Stimulated activated CD8-positive, alpha-beta memory T cell treated with anti-CD3 and anti-CD28 coated beads, Interleukin-7, amount 100 ng/mL, for 4 hours (primary cell): ENCODE results near the gene PAX6.

Source experiments
- DNase-seq, 2 donors: peaks; one replicate each; pipeline ENCODE4 v3.0.0-alpha.2; 2020; ENCODE audit warnings: low read depth in 2 of 2

Gene PAX6

GRCh38 chr11:31822175-31822926 lies 11.2 kb upstream of the PAX6 start:
- no peak for DNase-seq

GRCh38 chr11:31821766-31822165 lies 10.6 kb upstream of the PAX6 start:
- DNase-seq = no peak

GRCh38 chr11:31821235-31821764 lies 10.2 kb upstream of the PAX6 start:
- DNase-seq = no peak

GRCh38 chr11:31820438-31820818 lies 9.3 kb upstream of the PAX6 start:
- no peak for DNase-seq

- DNase-seq = no peak
Observed at GRCh38 chr11:31819621-31820437, 8.7 kb upstream of the PAX6 start.

- DNase-seq = no peak
Observed at GRCh38 chr11:31818874-31819331, 7.8 kb upstream of the PAX6 start.

GRCh38 chr11:31818425-31818755 lies 7.3 kb upstream of the PAX6 start:
- DNase-seq = no peak

- no peak for DNase-seq
Observed at GRCh38 chr11:31817621-31818424, 6.7 kb upstream of the PAX6 start.

GRCh38 chr11:31817054-31817620 lies 6.0 kb upstream of the PAX6 start:
- DNase-seq = no peak

- DNase-seq = no peak
Observed at GRCh38 chr11:31816468-31817053, 5.4 kb upstream of the PAX6 start.

GRCh38 chr11:31815711-31816467 lies 4.8 kb upstream of the PAX6 start:
- no peak for DNase-seq

GRCh38 chr11:31814176-31814868 lies 3.2 kb upstream of the PAX6 start:
- no peak for DNase-seq

- DNase-seq = no peak
Observed at GRCh38 chr11:31813391-31814175, 2.5 kb upstream of the PAX6 start.

- DNase-seq = no peak
Observed at GRCh38 chr11:31812383-31813381, 1.6 kb upstream of the PAX6 start.

GRCh38 chr11:31809857-31810778 lies 1.0 kb downstream of the PAX6 start:
- DNase-seq = no peak

GRCh38 chr11:31809541-31809856 lies 1.6 kb downstream of the PAX6 start:
- DNase-seq = no peak
